Ovary (tissue), 9 donors: ENCODE measurements around the gene POC1A. TPM values are rescaled to one million over a fixed set of nuclear protein-coding genes. Genes with fewer than 3 reads are reported as not detected.

ENCODE experiments used
- DNase-seq, 5 donors: peaks; one replicate each; pipeline ENCODE4 v3.0.0-alpha.2; 2019 to 2020
- H3K27ac ChIP-seq, 2 donors: fragments of 200-600 bp; one replicate each; pipeline versions ENCODE4 v1.5.1 to v1.8.0; 2019 to 2022
- H3K27me3 ChIP-seq: fragments of 200-600 bp; one replicate; pipeline ENCODE4 v1.8.0; 2022
- H3K36me3 ChIP-seq: fragments of 200-600 bp; sonication (generic); one replicate; pipeline ENCODE4 v1.5.1; 2019
- H3K4me1 ChIP-seq: one replicate; pipeline ENCODE4 v1.8.1; 2013; ENCODE audit warnings: mild to moderate bottlenecking, moderate library complexity; ENCODE audit not compliant: insufficient read depth
- H3K4me3 ChIP-seq: fragments of 200-600 bp; sonication (generic); one replicate; pipeline ENCODE4 v1.5.1; 2017
- H3K9me3 ChIP-seq, 2 donors: fragments of 200-600 bp in 1 of 2; sonication (generic) in 1 of 2; one replicate each; pipeline versions ENCODE4 v1.5.1 to v1.8.1; 2013 to 2019; ENCODE audit warnings: mild to moderate bottlenecking in 1 of 2, moderate library complexity in 1 of 2
- EP300 ChIP-seq: sonication (generic); formaldehyde crosslinking; IDR thresholded peaks from one replicate; pipeline ENCODE4 v1.6.1; 2017; ENCODE audit warnings: antibody characterized with exemption
- POLR2A ChIP-seq: fragments of 450-650 bp; IDR thresholded peaks from one replicate; pipeline ENCODE4 v1.6.1; 2017; ENCODE audit warnings: antibody characterized with exemption, mild to moderate bottlenecking, moderate library complexity
- WGBS, 3 donors: extraction: QIAGEN DNeasy Blood & Tissue Kit in 1 of 3; methylation state at CpG; one replicate each; pipeline versions ENCODE4 v1.1.5 to v1.1.7; 2013 to 2017; 5-methylcytosine and 5-hydroxymethylcytosine counted together
- intact Hi-C, 4 donors: fragments of 100-400 bp; cut with DNase I; formaldehyde crosslinking; loops; one replicate each; pipeline versions ENCODE4 v1.11.0 to v1.15.1; 2022 to 2023
- polyA plus RNA-seq, 2 donors: library from polyadenylated mRNA; stranded (reverse); fragments of 200-250 nt in 1 of 2; fragments of 350-450 nt in 1 of 2; fragmentation: Illumina TruSeq in 1 of 2; extraction: RNeasy Lipid Tissue Mini Kit (QIAGEN cat#74804) in 1 of 2; gene quantifications; one replicate each; pipeline ENCODE4 v1.2.3, GENCODE V29; 2013 to 2014
- total RNA-seq, 7 donors: library from RNA; depleted of rRNA in 2 of 7; stranded (reverse); fragments of >200 nt in 2 of 7; fragmentation: NEBNext Ultra II Directional in 3 of 7; extraction: Animal tissue kit (Norgen Biotek cat#: 25700) in 3 of 7; gene quantifications; one replicate each; pipeline versions ENCODE4 v1.1.0 to v1.2.4, GENCODE V29; 2016 to 2023
- TF ChIP-seq, protein P1 (sequence below), 3 donors: fragments of 450-650 bp in 2 of 3; fragments of 200-600 bp in 1 of 3; IDR thresholded peaks; one replicate each; pipeline versions ENCODE4 v1.5.1 to v1.8.0; 2016 to 2022; ENCODE audit warnings: antibody characterized with exemption in 3 of 3, mild to moderate bottlenecking in 1 of 3
- donor health status: DM: no; HTN: no; CAD: no; lungs with moderate emphysema.
- donor health status: DM: no; HTN: no; CAD: no.
- donor health status: Bipolar disorder and iron deficiency.
- donor health status: DM: yes; HTN: yes; CAD: no.
- donor health status: DM: no; HTN: no; CAD: no.
- donor health status: DM: yes; HTN: yes; CAD: no.

POC1A gene
- total and polyA plus RNA-seq, 9 donors = 0.53 to 1.8 (median 1.3) TPM

DNA sequence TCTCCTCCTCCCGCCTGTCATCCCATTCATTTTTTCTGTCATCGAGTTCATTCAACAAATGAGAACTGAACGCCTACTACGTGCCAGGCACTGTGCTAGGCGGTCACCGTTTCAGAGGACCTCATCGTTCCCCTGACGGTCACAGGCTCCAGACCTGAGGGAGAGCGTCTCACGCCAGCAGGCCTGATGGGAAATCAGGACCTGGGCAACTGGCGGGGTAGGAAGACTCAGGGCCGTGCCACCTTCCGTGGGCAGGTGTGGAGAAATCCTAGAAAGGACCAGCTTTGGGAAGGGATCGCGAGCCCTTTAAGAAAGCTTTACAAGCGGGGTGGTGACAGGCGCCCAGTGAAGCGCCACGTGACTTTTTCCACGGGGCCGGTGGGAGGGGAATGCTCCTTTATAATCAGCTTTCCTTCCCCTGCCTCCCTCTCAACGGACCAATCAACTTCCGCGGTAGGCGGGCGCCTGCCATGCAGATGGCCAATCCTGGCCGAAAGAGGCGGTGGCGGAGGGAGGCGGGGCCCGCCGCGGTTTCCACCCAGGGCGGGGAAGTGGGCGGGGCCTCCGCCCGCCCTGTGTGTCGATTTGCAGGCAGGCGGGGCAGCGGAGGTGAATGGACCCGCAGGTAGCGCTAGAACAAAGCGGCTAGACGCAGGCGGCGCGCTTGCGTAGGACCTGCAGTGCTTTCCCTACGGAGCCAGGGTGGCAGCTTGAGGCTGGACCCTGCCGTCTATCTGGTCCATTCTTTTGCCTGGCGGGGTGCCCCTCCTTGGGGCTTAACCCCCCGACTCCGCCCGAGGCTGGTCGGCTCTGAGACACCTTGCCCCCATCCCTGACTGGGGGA, 97.0 kb downstream of the POC1A start:
- H3K9me3 ChIP-seq = no peaks in the 10 kb centered on the region
- peak overlapping the region; percentile 63 to 84 for H3K27ac ChIP-seq
- no peaks in the 10 kb centered on the region for H3K36me3 ChIP-seq
- TF ChIP-seq, protein P1, sequence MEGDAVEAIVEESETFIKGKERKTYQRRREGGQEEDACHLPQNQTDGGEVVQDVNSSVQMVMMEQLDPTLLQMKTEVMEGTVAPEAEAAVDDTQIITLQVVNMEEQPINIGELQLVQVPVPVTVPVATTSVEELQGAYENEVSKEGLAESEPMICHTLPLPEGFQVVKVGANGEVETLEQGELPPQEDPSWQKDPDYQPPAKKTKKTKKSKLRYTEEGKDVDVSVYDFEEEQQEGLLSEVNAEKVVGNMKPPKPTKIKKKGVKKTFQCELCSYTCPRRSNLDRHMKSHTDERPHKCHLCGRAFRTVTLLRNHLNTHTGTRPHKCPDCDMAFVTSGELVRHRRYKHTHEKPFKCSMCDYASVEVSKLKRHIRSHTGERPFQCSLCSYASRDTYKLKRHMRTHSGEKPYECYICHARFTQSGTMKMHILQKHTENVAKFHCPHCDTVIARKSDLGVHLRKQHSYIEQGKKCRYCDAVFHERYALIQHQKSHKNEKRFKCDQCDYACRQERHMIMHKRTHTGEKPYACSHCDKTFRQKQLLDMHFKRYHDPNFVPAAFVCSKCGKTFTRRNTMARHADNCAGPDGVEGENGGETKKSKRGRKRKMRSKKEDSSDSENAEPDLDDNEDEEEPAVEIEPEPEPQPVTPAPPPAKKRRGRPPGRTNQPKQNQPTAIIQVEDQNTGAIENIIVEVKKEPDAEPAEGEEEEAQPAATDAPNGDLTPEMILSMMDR (IDR thresholded peaks at IDR 0.05) = no peak
- TF ChIP-seq EP300 = peak; percentile 70
- peak; percentile 20 for TF ChIP-seq POLR2A
- H3K4me3 ChIP-seq = peak overlapping the region; percentile 54
- intact Hi-C loops = loop anchor here in 2 of 4 donors (2.0 to 5.0 kb wide), 4 partner anchors 55 to 85 kb away; no protein-coding TSS in a partner anchor
- peak; percentile 99 to 100 (median 99) for DNase-seq
- H3K4me1 ChIP-seq = peaks cover 22% of the 10 kb centered on the region
- H3K27me3 ChIP-seq = no peaks in the 10 kb centered on the region
- WGBS, 3 donors = 1% methylated on average over 55 of the region's 55 CpGs

DNA sequence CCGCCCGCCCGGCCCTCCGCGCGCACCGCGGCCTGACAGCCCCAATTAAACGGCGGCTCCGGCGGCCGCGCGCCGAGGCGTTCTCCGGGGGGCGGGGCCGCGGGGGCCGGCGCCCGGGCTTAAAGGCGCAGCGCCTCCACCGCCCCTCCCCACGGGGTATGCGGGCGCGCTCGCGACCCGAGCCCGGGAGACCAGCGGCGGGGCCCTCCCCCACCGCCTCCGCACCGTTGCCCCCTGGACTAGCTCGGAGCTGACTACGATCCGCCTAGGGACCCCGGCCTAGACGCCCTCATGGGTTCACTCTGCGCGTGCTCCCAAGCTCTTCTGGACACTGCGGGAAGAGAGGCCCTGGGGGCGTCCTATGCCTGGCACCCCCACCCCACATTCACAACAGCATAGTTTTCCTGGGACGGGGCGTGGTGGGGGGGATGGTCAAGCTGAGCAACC, 97.7 kb downstream of the POC1A start, which contains the start of gene DUSP7:
Gene DUSP7, minus strand, starts transcription at position 51 of the 447 bp plus-strand sequence. CDS start 205 bp downstream, outside the sequence.
- WGBS, 3 donors = 0 to 1% (median 1%) methylated on average over 11 to 51 of the region's 51 CpGs
- peak; percentile 64 to 81 (median 75) for DNase-seq
- Histone ChIP-seq H3K9me3 (no peaks in the 10 kb centered on the region), H3K27me3 (no peaks in the 10 kb centered on the region), H3K36me3 (no peaks in the 10 kb centered on the region), H3K4me3 (peak within 1 kb of the TSS; percentile 54), H3K27ac (peak within 1 kb of the TSS; percentile 78 to 84), H3K4me1 (peaks cover 24% of the 10 kb centered on the region)
- TF ChIP-seq POLR2A (no peak), EP300 (no peak)
- TF ChIP-seq, protein P1 (IDR thresholded peaks at IDR 0.05) = peak in 1 of 3 donors; percentile 14
- intact Hi-C loops = loop anchor here in 2 of 4 donors (2.0 to 5.0 kb wide), 4 partner anchors 54 to 86 kb away; no protein-coding TSS in a partner anchor

DNA sequence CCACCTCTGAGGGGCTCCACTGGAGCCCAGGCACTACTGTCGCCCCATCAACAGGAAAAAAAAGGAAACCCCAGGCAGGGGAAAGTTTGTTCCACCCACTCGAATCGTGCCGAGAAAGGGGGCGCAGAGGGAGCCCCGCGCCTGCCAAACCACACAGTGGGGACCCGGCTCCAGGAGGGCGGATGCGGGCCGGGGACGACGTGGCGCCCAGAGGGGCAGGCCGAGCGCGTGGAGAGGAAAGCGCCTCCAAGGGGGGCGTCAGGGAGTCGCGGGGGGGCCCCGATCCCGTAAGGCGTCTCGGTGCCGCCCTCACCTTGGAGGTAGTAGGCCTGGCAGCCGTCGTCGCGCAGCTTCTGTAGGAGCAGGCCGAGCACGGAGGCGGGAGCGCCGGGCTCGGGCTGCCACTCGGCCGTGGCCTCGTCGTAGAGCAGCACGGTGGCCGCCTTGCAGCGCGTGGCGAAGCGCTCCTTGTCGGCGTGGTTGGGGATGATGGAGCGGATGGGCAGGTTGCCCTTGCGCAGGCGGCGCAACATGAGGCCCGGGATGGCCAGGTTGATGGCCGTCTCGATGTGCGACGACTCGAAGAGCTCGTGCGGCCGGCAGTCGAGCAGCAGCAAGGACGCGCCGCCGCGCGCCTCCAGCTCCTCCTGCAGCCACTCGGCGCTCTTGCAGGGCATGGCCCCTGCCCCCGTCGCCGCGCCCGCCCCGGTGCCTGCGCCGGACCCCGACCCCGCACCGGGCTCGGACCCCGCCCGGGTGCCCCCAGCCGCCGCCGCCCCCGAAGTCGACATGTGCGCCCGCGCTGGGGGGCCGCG, 98.5 kb downstream of the POC1A start:
- Histone ChIP-seq H3K4me1 (peaks cover 24% of the 10 kb centered on the region), H3K4me3 (peak overlapping the region; percentile 54), H3K36me3 (no peaks in the 10 kb centered on the region), H3K27me3 (no peaks in the 10 kb centered on the region), H3K9me3 (no peaks in the 10 kb centered on the region), H3K27ac (peak overlapping the region; percentile 49 to 78)
- TF ChIP-seq, protein P1 (IDR thresholded peaks at IDR 0.05) = no peak
- TF ChIP-seq POLR2A (no peak), EP300 (no peak)
- 0 to 1% (median 0%) methylated on average over 58 to 94 of the region's 94 CpGs for WGBS, 3 donors
- intact Hi-C loops = loop anchor here in 2 of 4 donors (2.0 to 5.0 kb wide), 4 partner anchors 53 to 87 kb away; no protein-coding TSS in a partner anchor
- DNase-seq = peak in 4 of 5 donors; percentile 44 to 68 (median 60)
